CD14-positive monocyte (primary cell): ENCODE measurements around the gene FAM193A. TPM values are rescaled to one million over a fixed set of nuclear protein-coding genes. Genes with fewer than 3 reads are reported as not detected.

ENCODE experiments used
- DNase-seq, 3 donors: peaks; one replicate each; pipeline ENCODE4 v3.0.0-alpha.2; 2011 to 2022
- H2AFZ ChIP-seq: 2 replicates; pipeline ENCODE4 v1.6.0; 2012; ENCODE audit warnings: mild to moderate bottlenecking, low read depth, low read length, inconsistent platforms; ENCODE audit not compliant: insufficient read depth, poor library complexity, severe bottlenecking
- H3K27ac ChIP-seq, 2 donors: 1 replicate in 1 of 2; 2 replicates in 1 of 2; pipeline ENCODE4 v1.5.1; 2012 to 2013; ENCODE audit warnings: low read length in 2 of 2, control low read depth in 1 of 2, inconsistent platforms in 1 of 2, low read depth in 1 of 2, mild to moderate bottlenecking in 1 of 2
- H3K27me3 ChIP-seq, 2 donors: one replicate each; pipeline versions ENCODE4 v1.6.0 to v1.6.1; 2011 to 2013; ENCODE audit warnings: low read length in 2 of 2; ENCODE audit not compliant: control insufficient read depth in 2 of 2, insufficient read depth in 2 of 2
- H3K36me3 ChIP-seq, 2 donors: replicated peaks in 1 of 2; 1 replicate in 1 of 2; 2 replicates in 1 of 2; pipeline versions ENCODE4 v1.5.1 to v1.6.1; 2012 to 2013; ENCODE audit warnings: low read length in 2 of 2, control low read depth in 1 of 2, inconsistent platforms in 1 of 2, mild to moderate bottlenecking in 1 of 2; ENCODE audit not compliant: insufficient read depth in 2 of 2, control insufficient read depth in 1 of 2
- H3K4me1 ChIP-seq, 2 donors: 1 replicate in 1 of 2; 2 replicates in 1 of 2; pipeline versions ENCODE4 v1.5.1 to v1.6.1; 2012 to 2013; ENCODE audit warnings: low read length in 2 of 2, control low read depth in 1 of 2, inconsistent platforms in 1 of 2, mild to moderate bottlenecking in 1 of 2, moderate library complexity in 1 of 2; ENCODE audit not compliant: insufficient read depth in 2 of 2, control insufficient read depth in 1 of 2
- H3K4me2 ChIP-seq: replicated peaks from 2 replicates; pipeline ENCODE3; 2012; ENCODE audit warnings: low read length, moderate library complexity, mild to moderate bottlenecking; ENCODE audit not compliant: poor library complexity, severe bottlenecking; ENCODE audit errors: extremely low read depth
- H3K4me3 ChIP-seq, 3 experiments: fragments of 200-600 bp in 1 of 3; sonication (generic) in 1 of 3; replicated peaks in 1 of 3; 1 replicate in 2 of 3; 2 replicates in 1 of 3; pipeline ENCODE4 v1.5.1; 2011 to 2013; ENCODE audit warnings: low read length in 3 of 3, mild to moderate bottlenecking in 3 of 3, control low read depth in 2 of 3, low read depth in 2 of 3, inconsistent platforms in 1 of 3, moderate library complexity in 1 of 3
- H3K79me2 ChIP-seq: 2 replicates; pipeline ENCODE4 v1.6.0; 2012; ENCODE audit warnings: mild to moderate bottlenecking, control low read depth, inconsistent platforms, low read length, moderate library complexity; ENCODE audit not compliant: insufficient read depth
- H3K9ac ChIP-seq: 2 replicates; pipeline ENCODE4 v1.6.0; 2017; ENCODE audit warnings: low read length, mild to moderate bottlenecking; ENCODE audit not compliant: insufficient read depth, poor library complexity, severe bottlenecking
- H3K9me3 ChIP-seq, 2 donors: replicated peaks in 1 of 2; 1 replicate in 1 of 2; 2 replicates in 1 of 2; pipeline versions ENCODE4 v1.5.1 to v1.6.1; 2012 to 2013; ENCODE audit warnings: low read length in 2 of 2, control low read depth in 1 of 2; ENCODE audit not compliant: control insufficient read depth in 1 of 2, insufficient read depth in 1 of 2
- H4K20me1 ChIP-seq: 2 replicates; pipeline ENCODE4 v1.6.0; 2012; ENCODE audit warnings: mild to moderate bottlenecking, low read length, control low read depth, moderate library complexity; ENCODE audit not compliant: insufficient read depth
- H3K27ac Mint-ChIP-seq, 7 donors: one replicate each; pipeline ENCODE4 v1.8.0; 2020; ENCODE audit warnings: mild to moderate bottlenecking in 7 of 7, mixed read lengths in 7 of 7, moderate library complexity in 6 of 7, inconsistent platforms in 2 of 7
- H3K27me3 Mint-ChIP-seq, 3 donors: one replicate each; pipeline ENCODE4 v1.8.0; 2021 to 2022; ENCODE audit warnings: low read depth in 3 of 3, mild to moderate bottlenecking in 3 of 3, mixed read lengths in 3 of 3, moderate library complexity in 3 of 3, inconsistent platforms in 1 of 3
- H3K36me3 Mint-ChIP-seq, 2 donors: one replicate each; pipeline ENCODE4 v1.8.0; 2020; ENCODE audit warnings: mixed read lengths in 2 of 2, inconsistent platforms in 1 of 2, mild to moderate bottlenecking in 1 of 2
- H3K4me1 Mint-ChIP-seq: one replicate; pipeline ENCODE4 v1.8.0; 2020; ENCODE audit warnings: mild to moderate bottlenecking, mixed read lengths
- H3K4me3 Mint-ChIP-seq, 2 donors: one replicate each; pipeline ENCODE4 v1.8.0; 2020; ENCODE audit warnings: mild to moderate bottlenecking in 2 of 2, mixed read lengths in 2 of 2, moderate library complexity in 1 of 2
- H3K9me3 Mint-ChIP-seq, 7 donors: one replicate each; pipeline ENCODE4 v1.8.0; 2020 to 2022; ENCODE audit warnings: mixed read lengths in 7 of 7, mild to moderate bottlenecking in 6 of 7, moderate library complexity in 6 of 7, inconsistent platforms in 2 of 7
- WGBS: methylation state at CpG from one replicate; pipeline ENCODE4 v1.1.5; 2013; ENCODE audit warnings: missing lambda C conversion rate; ENCODE audit not compliant: insufficient coverage; 5-methylcytosine and 5-hydroxymethylcytosine counted together
- intact Hi-C, 2 donors: fragments of 100-400 bp; cut with micrococcal nuclease; formaldehyde crosslinking; loops; one replicate each; pipeline versions ENCODE4 v1.15.0 to v1.15.1; 2023
- polyA plus RNA-seq, 3 donors: library from polyadenylated mRNA; depleted of rRNA in 1 of 3; unstranded in 2 of 3; stranded (reverse) in 1 of 3; fragments of 300-500 nt in 2 of 3; fragments of >200 nt in 1 of 3; fragmentation: Illumina TruSeq in 2 of 3; gene quantifications; 1 replicate in 2 of 3; 2 replicates in 1 of 3; pipeline ENCODE4 v1.2.3, GENCODE V29; 2012 to 2021
- TF ChIP-seq, protein P1 (sequence below): fragments of 200-600 bp; IDR thresholded peaks from one replicate; pipeline ENCODE4 v1.8.0; 2022; ENCODE audit warnings: antibody characterized with exemption, mild to moderate bottlenecking

FAM193A gene
- polyA plus RNA-seq, 3 donors: 0.66 to 11.8 (median 0.82) TPM

DNA sequence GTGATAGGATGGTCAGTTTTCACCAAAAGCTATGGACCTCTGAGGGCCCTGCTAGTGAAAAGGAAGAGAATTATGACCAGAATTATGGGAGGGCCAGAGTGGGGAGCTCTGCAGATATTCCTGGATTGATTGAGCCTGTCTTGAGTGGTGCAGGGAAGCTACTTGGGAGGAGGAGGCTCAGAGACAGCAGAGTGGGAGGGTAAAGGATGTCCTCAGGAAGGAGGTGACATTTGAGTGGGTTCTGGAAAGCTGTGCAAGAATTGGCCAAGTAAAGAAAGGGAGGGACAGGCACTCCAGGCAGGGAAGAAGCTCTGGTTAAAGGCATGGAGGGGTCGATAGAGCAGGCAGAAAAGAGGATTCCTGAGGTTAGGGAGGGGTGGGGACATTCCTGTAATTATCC lies 43.5 kb upstream of the FAM193A start:
- peaks cover 0 to 3% (median 0%) of the 10 kb centered on the region in 7 donors for H3K9me3 Mint-ChIP-seq
- H3K4me3 ChIP-seq: no peak overlapping the region

DNA sequence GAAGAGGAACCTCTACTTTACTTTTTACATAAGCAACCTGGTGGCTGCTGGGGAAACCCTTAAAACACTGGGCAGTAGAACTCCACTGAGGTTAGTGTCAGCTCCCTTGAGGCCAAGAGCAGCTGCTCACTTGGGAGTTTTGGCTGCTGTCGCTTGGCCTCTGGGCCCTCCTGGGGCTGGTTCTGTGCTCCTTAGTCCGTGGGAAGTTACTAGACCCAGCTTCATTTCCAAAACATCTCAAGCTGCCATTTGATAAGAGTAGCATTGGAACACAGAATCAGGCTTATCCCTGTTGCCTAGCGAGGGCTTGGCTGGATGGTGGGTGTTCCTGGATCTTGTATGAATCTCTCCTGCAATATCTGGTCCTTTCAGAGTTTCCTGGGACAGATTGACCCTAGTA lies 41.5 kb upstream of the FAM193A start:
- peaks cover 20 to 23% of the 10 kb centered on the region in 2 donors for H3K4me1 ChIP-seq
- no peak for DNase-seq
- peaks cover 33 to 81% of the 10 kb centered on the region in 2 donors for H3K36me3 ChIP-seq
- H3K4me3 Mint-ChIP-seq: no peak overlapping the region
- no CpG with 5 or more reads among the region's 3 CpGs for WGBS
- H3K27ac Mint-ChIP-seq: peak overlapping the region in 4 of 7 donors; percentile 15 to 63 (median 45)
- H3K9me3 Mint-ChIP-seq: peaks cover 0 to 3% (median 0%) of the 10 kb centered on the region in 7 donors
- H4K20me1 ChIP-seq: peaks cover 74% of the 10 kb centered on the region
- no peak overlapping the region for H3K9ac ChIP-seq
- TF ChIP-seq, protein P1, sequence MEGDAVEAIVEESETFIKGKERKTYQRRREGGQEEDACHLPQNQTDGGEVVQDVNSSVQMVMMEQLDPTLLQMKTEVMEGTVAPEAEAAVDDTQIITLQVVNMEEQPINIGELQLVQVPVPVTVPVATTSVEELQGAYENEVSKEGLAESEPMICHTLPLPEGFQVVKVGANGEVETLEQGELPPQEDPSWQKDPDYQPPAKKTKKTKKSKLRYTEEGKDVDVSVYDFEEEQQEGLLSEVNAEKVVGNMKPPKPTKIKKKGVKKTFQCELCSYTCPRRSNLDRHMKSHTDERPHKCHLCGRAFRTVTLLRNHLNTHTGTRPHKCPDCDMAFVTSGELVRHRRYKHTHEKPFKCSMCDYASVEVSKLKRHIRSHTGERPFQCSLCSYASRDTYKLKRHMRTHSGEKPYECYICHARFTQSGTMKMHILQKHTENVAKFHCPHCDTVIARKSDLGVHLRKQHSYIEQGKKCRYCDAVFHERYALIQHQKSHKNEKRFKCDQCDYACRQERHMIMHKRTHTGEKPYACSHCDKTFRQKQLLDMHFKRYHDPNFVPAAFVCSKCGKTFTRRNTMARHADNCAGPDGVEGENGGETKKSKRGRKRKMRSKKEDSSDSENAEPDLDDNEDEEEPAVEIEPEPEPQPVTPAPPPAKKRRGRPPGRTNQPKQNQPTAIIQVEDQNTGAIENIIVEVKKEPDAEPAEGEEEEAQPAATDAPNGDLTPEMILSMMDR: no peak
- intact Hi-C loops: loop anchor here in 1 of 2 donors (5.0 kb wide), 1 partner anchor 33 kb away; no protein-coding TSS in a partner anchor
- peaks cover 58 to 92% of the 10 kb centered on the region in 2 donors for H3K36me3 Mint-ChIP-seq
- peaks cover 34% of the 10 kb centered on the region for H3K4me1 Mint-ChIP-seq
- no peak overlapping the region for H3K4me2 ChIP-seq
- peaks cover 79% of the 10 kb centered on the region for H3K79me2 ChIP-seq
- no peaks in the 10 kb centered on the region for H3K9me3 ChIP-seq
- H2AFZ ChIP-seq: no peak overlapping the region
- peak overlapping the region in 1 of 2 donors; percentile 55 for H3K27ac ChIP-seq
- H3K27me3 ChIP-seq: no peaks in the 10 kb centered on the region
- no peak overlapping the region for H3K4me3 ChIP-seq
- H3K27me3 Mint-ChIP-seq: peaks cover 0 to 3% (median 2%) of the 10 kb centered on the region in 3 donors

More for the DNA sequence above, 43.5 kb upstream of the FAM193A start:
- Mint-ChIP-seq H3K4me3 (no peak overlapping the region), H3K27me3 (peaks cover 0 to 2% (median 0%) of the 10 kb centered on the region in 3 donors), H3K4me1 (peaks cover 39% of the 10 kb centered on the region), H3K27ac (peak overlapping the region in 5 of 7 donors; percentile 19 to 66 (median 58)), H3K36me3 (peaks cover 54 to 88% of the 10 kb centered on the region in 2 donors)
- Histone ChIP-seq H3K79me2 (peaks cover 88% of the 10 kb centered on the region), H3K36me3 (peaks cover 32 to 82% of the 10 kb centered on the region in 2 donors), H3K27me3 (no peaks in the 10 kb centered on the region), H2AFZ (no peak overlapping the region), H3K9me3 (no peaks in the 10 kb centered on the region), H3K27ac (peak overlapping the region in 1 of 2 donors; percentile 61), H4K20me1 (peaks cover 85% of the 10 kb centered on the region), H3K4me2 (no peak overlapping the region), H3K9ac (no peak overlapping the region), H3K4me1 (peaks cover 18 to 28% of the 10 kb centered on the region in 2 donors)
- intact Hi-C loops: no loop called here
- DNase-seq: no peak
- 91% methylated on average over 1 of the region's 1 CpG for WGBS
- TF ChIP-seq, protein P1: no peak
